Endothelial cell of umbilical vein (primary cell): ENCODE measurements around the gene ZNF81. TPM values are rescaled to one million over a fixed set of nuclear protein-coding genes. Genes with fewer than 3 reads are reported as not detected.

Source experiments
- BruUV-seq: library from RNA; stranded (reverse); fragments of 400-500 nt; replicated peaks from 2 replicates; lab custom pipeline; 2021; lab: Mats Ljungman, UMichigan
- CTCF ChIA-PET: fragments of 300-600, 350-600 bp; sonication (Branson Sonifier 250); formaldehyde crosslinking; loops from one replicate; lab custom pipeline; 2021; ENCODE audit warnings: antibody characterized with exemption, inconsistent platforms; lab: Charles Lee
- POLR2A ChIA-PET: fragments of 300-600, 350-600 bp; sonication (Branson Sonifier 250); formaldehyde crosslinking; loops from one replicate; lab custom pipeline; 2021; ENCODE audit warnings: antibody characterized with exemption, inconsistent platforms; lab: Charles Lee
- DNase-seq: peaks from one replicate; pipeline ENCODE4 v3.0.0-alpha.2; 2011; ENCODE audit warnings: low read depth, low spot score
- FAIRE-seq: peaks from 2 replicates; lab custom pipeline; 2011; peaks lifted over from hg19 to GRCh38; lab: Jason Lieb, UNC
- H2AFZ ChIP-seq: 2 replicates; pipeline ENCODE4 v1.6.0; 2012; ENCODE audit warnings: low read depth, low read length, control low read depth, inconsistent platforms
- H3K27ac ChIP-seq: 2 replicates; pipeline ENCODE4 v1.5.1; 2011; ENCODE audit warnings: low read depth, mild to moderate bottlenecking, control low read depth, low read length, moderate library complexity; ENCODE audit not compliant: insufficient read depth
- H3K27me3 ChIP-seq, 2 experiments: 2 replicates each; pipeline versions ENCODE4 v1.6.0 to v1.6.1; 2011; ENCODE audit warnings: low read length in 2 of 2, mixed read lengths in 1 of 2; ENCODE audit not compliant: control insufficient read depth in 2 of 2, insufficient read depth in 2 of 2
- H3K36me3 ChIP-seq, 2 experiments: 2 replicates in 1 of 2; 3 replicates in 1 of 2; pipeline ENCODE4 v1.5.1; 2011; ENCODE audit warnings: low read length in 2 of 2, mild to moderate bottlenecking in 1 of 2, moderate library complexity in 1 of 2; ENCODE audit not compliant: control insufficient read depth in 2 of 2, insufficient read depth in 2 of 2; ENCODE audit errors: extremely low read depth in 1 of 2
- H3K4me1 ChIP-seq: 3 replicates; pipeline ENCODE4 v1.5.1; 2011; ENCODE audit warnings: mild to moderate bottlenecking, low read length; ENCODE audit not compliant: control insufficient read depth, insufficient read depth; ENCODE audit errors: extremely low read depth
- H3K4me2 ChIP-seq: 2 replicates; pipeline ENCODE4 v1.6.1; 2011; ENCODE audit warnings: low read length, control low read depth, mixed read lengths; ENCODE audit not compliant: insufficient read depth
- H3K4me3 ChIP-seq, 3 experiments: fragments of 200-600 bp in 1 of 3; sonication (generic), shearing (Covaris generic) in 1 of 3; replicated peaks in 1 of 3; 2 replicates each; pipeline ENCODE4 v1.5.1; 2011 to 2016; ENCODE audit warnings: control low read depth in 3 of 3, low read length in 3 of 3, mild to moderate bottlenecking in 2 of 3, inconsistent platforms in 1 of 3, low read depth in 1 of 3, moderate library complexity in 1 of 3; ENCODE audit not compliant: insufficient read depth in 1 of 3
- H3K79me2 ChIP-seq: 2 replicates; pipeline ENCODE4 v1.6.0; 2012; ENCODE audit warnings: low read length, inconsistent platforms; ENCODE audit not compliant: control insufficient read depth, insufficient read depth
- H3K9ac ChIP-seq: replicated peaks from 2 replicates; pipeline ENCODE3; 2011; ENCODE audit warnings: low read length, control low read depth; ENCODE audit not compliant: insufficient read depth; ENCODE audit errors: extremely low read depth
- H3K9me1 ChIP-seq: replicated peaks from 3 replicates; pipeline ENCODE4 v1.6.0; 2011; ENCODE audit warnings: mild to moderate bottlenecking, low read length; ENCODE audit not compliant: control insufficient read depth, insufficient read depth; ENCODE audit errors: extremely low read depth
- H3K9me3 ChIP-seq: replicated peaks from 2 replicates; pipeline ENCODE4 v1.5.1; 2012; ENCODE audit warnings: low read length, inconsistent platforms; ENCODE audit not compliant: control insufficient read depth, insufficient read depth
- H4K20me1 ChIP-seq: replicated peaks from 2 replicates; pipeline ENCODE3; 2011; ENCODE audit warnings: mild to moderate bottlenecking, low read length; ENCODE audit not compliant: control insufficient read depth, insufficient read depth; ENCODE audit errors: extremely low read depth
- CTCF ChIP-seq, 2 donors: IDR thresholded peaks; 1 replicate in 1 of 2; 2 replicates in 1 of 2; pipeline ENCODE4 v1.5.1; 2011; ENCODE audit warnings: low read length in 2 of 2, mild to moderate bottlenecking in 2 of 2, moderate library complexity in 2 of 2, control low read depth in 1 of 2, inconsistent platforms in 1 of 2, low read depth in 1 of 2; ENCODE audit not compliant: insufficient read depth in 1 of 2; ENCODE audit errors: extremely low read depth in 1 of 2
- EZH2 ChIP-seq: IDR thresholded peaks from 2 replicates; pipeline ENCODE4 v1.6.1; 2012; ENCODE audit warnings: borderline replicate concordance, low read depth, mild to moderate bottlenecking, moderate library complexity, low read length, inconsistent platforms; ENCODE audit not compliant: severe bottlenecking
- FOS ChIP-seq: IDR thresholded peaks from 2 replicates; pipeline ENCODE4 v1.6.1; 2011; ENCODE audit warnings: mild to moderate bottlenecking, low read length, moderate library complexity, borderline replicate concordance; ENCODE audit not compliant: insufficient read depth
- GATA2 ChIP-seq: IDR thresholded peaks from 2 replicates; pipeline ENCODE4 v1.7.0; 2011; ENCODE audit warnings: low read depth, mild to moderate bottlenecking, moderate library complexity, mixed read lengths, low read length; ENCODE audit not compliant: insufficient read length, insufficient read depth
- JUN ChIP-seq: IDR thresholded peaks from 2 replicates; pipeline ENCODE4 v1.6.1; 2011; ENCODE audit warnings: borderline replicate concordance, low read depth; ENCODE audit not compliant: insufficient read length, insufficient read depth
- MAX ChIP-seq: IDR thresholded peaks from 2 replicates; pipeline ENCODE4 v1.6.1; 2011; ENCODE audit not compliant: insufficient read depth, insufficient read length
- MYC ChIP-seq: IDR thresholded peaks from one replicate; pipeline ENCODE4 v1.6.1; 2011; ENCODE audit warnings: mild to moderate bottlenecking, low read depth, low read length
- POLR2A ChIP-seq: IDR thresholded peaks from 2 replicates; pipeline ENCODE4 v1.6.1; 2012; ENCODE audit warnings: low read depth, mild to moderate bottlenecking, control low read depth, low read length
- POLR2AphosphoS5 ChIP-seq: IDR thresholded peaks from 2 replicates; pipeline ENCODE4 v1.6.1; 2012; ENCODE audit warnings: low read depth, mild to moderate bottlenecking, control low read depth, low read length, moderate library complexity; ENCODE audit not compliant: insufficient read depth
- dilution Hi-C: fragments of 300-500 bp; cut with MboI; formaldehyde crosslinking; loops from one replicate; pipeline ENCODE4 v1.15.0; 2019; ENCODE audit warnings: low sequenced_read_pairs; ENCODE audit not compliant: extremely low pct_ligation_motif_present
- intact Hi-C: fragments of 100-400 bp; cut with micrococcal nuclease; formaldehyde crosslinking; loops from one replicate; pipeline ENCODE4 v1.10.0; 2022
- polyA plus RNA-seq, 4 experiments: library from polyadenylated mRNA; depleted of rRNA in 3 of 4; stranded (reverse) in 3 of 4; unstranded in 1 of 4; fragments of >200 nt; gene quantifications; 2 replicates each; pipeline versions ENCODE4 v1.2.1 to v1.2.3, GENCODE V29; 2011 to 2012; ENCODE audit warnings: missing spikeins in 1 of 4
- total RNA-seq: library from RNA; stranded (reverse); gene quantifications from 2 replicates; pipeline ENCODE4 v1.2.3, GENCODE V29; 2021

ZNF81 gene
- total and polyA plus RNA-seq, 2 donors (not counting 3 experiments of a cell fraction or from before 2014, with no cell fraction given): 2.7 to 6.4 TPM

GRCh38 chrX:47918274-47918673 lies 81.6 kb downstream of the ZNF81 start:
- Histone ChIP-seq H3K4me2 (no peak overlapping the region), H2AFZ (no peak overlapping the region), H3K27ac (no peak overlapping the region), H3K79me2 (no peaks in the 10 kb centered on the region), H3K27me3 (no peaks in the 10 kb centered on the region), H3K9me3 (no peaks in the 10 kb centered on the region), H3K36me3 (no peaks in the 10 kb centered on the region), H3K9ac (no peak overlapping the region), H3K9me1 (no peaks in the 10 kb centered on the region), H3K4me3 (no peak overlapping the region), H3K4me1 (no peaks in the 10 kb centered on the region), H4K20me1 (no peaks in the 10 kb centered on the region)
- intact Hi-C loops (no loop called here), dilution Hi-C loops (no loop called here)
- ChIA-PET CTCF (no interaction called here), POLR2A (no interaction called here)
- BruUV-seq: no TSS peak
- DNase-seq (no peak), FAIRE-seq (no peak)
- TF ChIP-seq JUN (no peak), MAX (no peak), EZH2 (no peak), GATA2 (no peak), POLR2AphosphoS5 (no peak), MYC (no peak), FOS (no peak), POLR2A (no peak), CTCF (IDR thresholded peaks at IDR 0.05; ENCODE audit: extremely low read depth in 1 of 2, insufficient read depth in 1 of 2, low read depth in 1 of 2, low read length in 2 of 2) (no peak)
